HK-2 (cell line): Measurements from ENCODE around the gene FOXJ2.
"Not testable (repeated sequence)": the region's sequence is repeated elsewhere in the genome, so short reads cannot be mapped to it uniquely, and the experiment has no call there.

ENCODE experiments used
- DNase-seq: peaks from one replicate; pipeline ENCODE4 v3.0.0-alpha.2; 2018; ENCODE audit not compliant: unreplicated experiment

FOXJ2 gene

DNA sequence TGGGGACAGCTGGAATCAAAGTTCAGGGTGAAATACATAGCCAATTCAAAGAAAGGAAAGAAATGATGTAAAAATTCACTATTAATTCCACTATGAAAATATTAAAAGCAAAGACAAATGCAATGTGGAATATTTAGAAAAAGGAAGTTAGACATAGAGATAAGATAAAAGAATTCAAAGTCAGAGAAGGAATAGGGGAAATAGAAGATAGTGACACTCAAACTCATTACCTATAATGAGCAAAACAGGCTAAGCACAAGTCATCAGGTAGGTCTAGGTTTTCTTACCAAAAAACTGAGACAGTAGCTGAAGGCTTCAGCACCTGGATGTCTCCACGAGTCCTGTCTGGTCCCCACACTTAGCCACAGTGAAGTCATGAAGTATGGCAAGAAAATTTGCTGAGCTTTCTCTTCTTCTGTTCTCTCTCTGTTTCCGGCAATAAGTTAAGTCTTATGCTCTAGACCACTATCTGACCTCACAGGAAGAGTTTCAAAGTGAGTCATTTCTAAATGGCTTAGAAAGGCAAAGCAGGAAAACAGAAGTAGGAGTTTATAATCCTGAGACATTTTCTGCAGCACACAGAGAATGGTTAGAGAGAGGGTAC is 33.6 kb downstream of the FOXJ2 start, which contains the start of gene C3AR1:
Gene C3AR1, minus strand, starts transcription at position 369 of the 604 bp plus-strand sequence. CDS start 6,174 bp downstream, outside the sequence.
- DNase-seq: peak; percentile 4

DNA sequence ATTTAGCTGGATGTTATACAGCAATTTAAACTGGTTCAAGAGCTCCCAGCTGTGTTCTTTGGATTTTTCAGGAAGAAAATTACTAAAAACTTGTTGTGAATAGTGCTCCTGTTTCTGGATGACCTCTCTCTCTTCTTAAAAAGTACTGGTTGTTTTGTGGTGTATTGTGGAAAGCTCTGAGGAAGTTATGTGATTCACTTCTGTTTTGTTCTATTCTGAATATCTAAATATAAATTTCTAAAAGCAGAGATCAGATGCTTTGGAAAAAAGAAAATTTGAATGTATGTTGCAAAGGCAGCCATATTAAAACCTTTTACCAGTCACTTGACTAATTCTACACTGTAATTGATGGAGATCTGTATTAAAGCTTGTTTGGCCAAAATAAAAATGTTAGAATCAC is 37.1 kb downstream of the FOXJ2 start:
- no peak for DNase-seq

DNA sequence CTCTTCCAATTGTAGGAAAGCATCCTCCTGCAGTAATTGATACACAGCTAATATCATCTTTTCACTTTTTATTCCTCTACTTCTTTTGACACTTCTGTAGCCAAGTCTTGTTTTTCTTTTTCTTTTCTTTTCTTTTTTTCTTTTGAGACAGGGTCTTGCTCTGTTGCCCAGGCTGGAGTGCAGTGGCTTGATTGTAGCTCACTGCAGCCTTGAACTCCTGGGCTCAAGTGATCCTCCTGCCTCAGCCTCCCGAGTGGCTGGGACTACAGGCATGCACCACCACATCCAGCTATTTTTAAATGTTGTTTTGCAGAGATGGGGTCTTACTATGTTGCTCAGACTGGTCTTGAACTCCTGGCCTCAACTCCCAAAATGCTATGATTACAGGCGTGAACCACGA is 39.3 kb downstream of the FOXJ2 start:
- not testable (repeated sequence) for DNase-seq

DNA sequence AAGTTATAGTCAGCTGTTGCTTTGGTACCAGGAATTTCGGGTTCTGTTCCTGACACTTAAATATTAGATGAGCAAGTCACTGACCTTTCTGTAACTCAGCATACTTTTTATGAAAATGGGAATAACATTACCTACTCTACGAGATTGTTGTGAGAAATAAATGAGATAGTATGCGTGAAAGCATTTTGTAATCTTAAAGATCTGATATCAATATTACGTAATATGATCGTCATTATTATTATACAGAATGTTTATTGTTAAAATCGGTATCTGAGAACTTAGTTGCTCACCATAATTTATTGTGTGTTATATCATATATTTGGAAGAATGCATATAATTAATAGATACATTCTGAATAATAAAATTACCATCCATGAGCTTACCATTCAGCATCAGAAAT is 43.4 kb downstream of the FOXJ2 start:
- no peak for DNase-seq

DNA sequence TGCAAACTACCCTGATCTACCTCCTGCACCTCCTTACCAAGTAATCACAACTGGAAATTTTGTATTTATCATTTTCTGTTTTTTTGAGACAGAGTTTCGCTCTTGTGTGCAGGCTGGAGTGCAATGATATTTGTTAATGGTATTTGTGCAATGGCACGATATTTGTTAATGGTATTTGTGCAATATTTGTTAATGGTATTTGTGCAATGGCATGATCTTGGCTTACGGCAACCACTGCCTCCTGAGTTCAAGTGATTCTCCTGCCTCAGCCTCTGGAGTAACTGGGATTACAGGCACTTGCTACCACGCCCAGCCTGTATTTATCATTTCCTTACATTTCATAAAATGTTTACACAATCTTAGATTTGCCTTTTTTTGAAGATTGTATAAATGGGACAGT is 43.9 kb downstream of the FOXJ2 start:
- no peak for DNase-seq

DNA sequence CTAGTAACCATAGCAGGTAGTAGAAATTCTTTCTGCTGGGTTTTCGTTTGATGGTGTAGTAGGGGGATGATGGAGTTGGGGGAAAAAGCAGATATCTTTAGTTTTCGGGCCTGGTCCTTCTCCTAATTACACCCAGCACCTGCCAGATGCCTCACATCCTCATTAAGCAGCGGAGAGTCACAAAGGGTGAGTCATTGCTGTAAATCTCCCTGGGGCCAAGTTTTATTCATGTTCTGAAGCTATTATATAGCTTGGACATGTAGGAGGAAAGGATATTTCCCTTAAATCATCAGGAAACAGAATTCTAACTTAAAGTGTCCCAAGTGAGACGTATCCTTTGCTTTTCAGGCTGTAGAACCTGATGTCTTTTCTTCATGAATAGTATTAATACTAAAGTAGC is 44.7 kb downstream of the FOXJ2 start:
- DNase-seq: no peak

DNA sequence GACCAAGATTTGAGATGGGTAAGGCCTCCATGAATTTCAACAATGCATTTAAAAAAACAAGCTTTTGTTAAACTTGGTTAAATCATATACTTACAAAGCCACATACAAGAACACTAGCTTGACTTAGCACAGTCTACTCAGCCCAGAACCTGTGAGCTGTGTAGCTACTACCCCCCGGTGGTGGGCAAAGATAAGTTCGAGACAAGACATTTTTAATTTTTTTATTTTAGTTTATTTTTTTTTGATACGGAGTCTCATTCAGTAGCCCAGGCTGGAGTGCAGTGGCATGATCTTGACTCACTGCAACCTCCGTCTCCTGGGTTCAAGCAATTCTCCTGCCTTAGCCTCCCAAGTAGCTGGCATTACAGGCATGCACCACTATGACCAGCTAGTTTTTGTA is 45.9 kb downstream of the FOXJ2 start:
- DNase-seq: peak; percentile 37

DNA sequence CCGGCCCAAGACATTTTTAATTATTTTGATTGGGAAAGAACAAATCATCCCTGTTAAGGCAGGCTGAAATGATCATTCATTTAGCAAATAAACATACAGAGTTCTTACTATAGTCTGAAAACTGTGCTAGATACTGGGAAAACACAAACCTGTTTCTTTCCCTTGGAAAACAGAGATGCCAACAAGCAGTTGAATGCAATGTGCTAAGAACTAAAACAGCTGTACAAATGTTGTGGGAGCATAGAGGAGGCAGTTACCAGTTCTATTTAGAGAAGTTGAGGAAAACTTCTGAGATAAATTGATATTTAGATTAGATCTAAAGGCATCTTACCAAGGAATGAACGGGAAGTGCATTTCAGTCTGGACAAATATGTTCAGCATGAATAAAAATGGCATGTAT is 46.4 kb downstream of the FOXJ2 start:
- no peak for DNase-seq

DNA sequence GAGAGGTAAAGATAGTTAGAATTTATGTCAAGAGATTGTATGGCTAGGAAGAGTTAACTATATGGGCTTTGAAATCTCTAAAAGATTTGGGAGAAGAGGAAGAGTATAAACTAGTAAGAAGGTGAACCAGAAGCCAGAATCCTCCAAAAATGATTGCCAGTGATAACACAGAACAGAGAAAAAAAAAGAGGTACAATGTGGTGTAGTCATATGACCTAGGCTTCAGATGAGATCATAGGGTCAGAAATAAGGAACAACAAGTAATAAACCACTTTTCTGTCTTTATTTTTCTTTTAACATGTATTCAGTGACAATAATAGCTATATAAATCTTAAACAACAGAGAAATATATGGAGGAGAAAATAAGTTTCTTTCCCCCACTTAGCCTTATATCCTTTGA is 47.6 kb downstream of the FOXJ2 start:
- no peak for DNase-seq

DNA sequence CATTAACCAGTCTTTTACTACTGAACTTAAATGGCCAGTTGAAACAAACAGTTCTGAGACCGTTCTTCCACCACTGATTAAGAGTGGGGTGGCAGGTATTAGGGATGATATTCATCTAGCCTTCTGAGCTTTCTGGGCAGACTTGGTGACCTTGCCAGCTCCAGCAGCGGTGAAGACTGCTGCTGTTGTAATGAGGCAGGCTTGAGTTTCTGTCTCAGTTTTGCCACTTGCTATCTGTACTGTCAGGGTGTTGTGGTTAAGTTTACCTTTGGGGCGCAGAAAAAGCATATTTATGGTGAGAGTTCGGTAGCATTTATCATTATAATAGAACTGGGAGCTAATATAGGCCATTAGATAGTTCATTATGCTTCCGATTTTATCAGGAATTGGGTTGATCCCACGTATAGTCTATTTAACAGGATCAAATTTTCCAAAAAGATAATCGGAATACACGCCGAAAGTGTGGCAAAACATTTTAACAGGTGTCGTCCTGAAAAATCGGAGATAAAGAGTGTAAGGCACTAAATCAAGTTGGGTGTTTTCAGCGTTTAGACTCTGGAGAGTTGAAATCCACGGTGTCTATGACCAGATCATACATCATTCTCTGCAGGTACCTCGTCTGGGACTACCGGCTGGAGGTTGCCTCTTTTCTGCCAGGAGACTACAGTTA is 48.9 kb downstream of the FOXJ2 start:
- peak; percentile 4 for DNase-seq

DNA sequence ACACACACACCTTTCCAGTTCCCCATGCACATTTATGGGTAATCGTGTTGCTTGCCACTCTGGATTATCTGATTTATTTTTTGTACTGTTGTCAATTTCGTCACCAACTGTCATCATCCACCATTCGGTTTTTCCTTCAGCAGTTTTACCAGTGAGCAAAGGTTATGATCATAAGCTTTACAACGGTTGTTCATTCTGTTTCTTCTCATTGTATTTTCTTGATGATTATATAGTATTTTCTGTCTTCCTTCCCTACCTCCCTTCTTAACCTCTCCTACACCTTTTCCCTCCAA is 50.2 kb downstream of the FOXJ2 start:
- no peak for DNase-seq

DNA sequence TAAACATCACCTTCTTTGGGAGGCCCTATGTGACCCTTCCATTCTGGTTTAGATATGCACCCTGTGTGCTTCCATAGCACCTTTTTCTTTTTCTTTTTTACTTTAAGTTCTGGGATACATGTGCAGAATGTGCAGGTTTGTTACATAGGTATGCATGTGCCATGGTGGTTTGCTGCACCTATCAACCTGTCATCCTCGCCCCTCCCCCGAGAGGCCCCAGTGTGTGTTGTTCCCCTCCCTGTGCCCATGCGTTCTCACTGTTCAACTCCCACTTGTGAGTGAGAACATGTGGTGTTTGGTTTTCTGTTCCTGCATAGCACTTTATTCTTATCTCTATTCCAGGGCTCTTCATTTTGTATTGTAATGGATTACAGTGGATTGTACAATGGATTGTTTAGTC is 51.8 kb downstream of the FOXJ2 start:
- not testable (repeated sequence) for DNase-seq

DNA sequence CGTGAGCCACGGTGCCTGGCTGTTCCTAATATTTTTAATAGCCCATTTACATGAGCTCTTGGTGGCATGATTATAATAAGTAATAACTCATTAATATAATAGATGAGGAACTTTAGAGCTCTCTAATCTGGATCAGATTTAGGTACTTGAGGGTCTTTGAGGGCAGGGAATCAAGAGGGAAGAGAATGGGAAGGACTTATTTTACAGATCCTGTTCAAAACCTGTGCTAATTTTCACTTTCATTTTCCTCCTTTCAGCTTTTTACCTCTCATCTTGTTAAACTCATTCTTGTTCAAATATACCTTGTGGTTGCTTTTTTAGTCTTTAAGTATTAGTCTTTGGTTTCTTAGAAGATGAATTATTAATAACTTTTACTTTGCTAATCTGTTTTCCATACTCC is 55.1 kb downstream of the FOXJ2 start:
- DNase-seq: no peak

DNA sequence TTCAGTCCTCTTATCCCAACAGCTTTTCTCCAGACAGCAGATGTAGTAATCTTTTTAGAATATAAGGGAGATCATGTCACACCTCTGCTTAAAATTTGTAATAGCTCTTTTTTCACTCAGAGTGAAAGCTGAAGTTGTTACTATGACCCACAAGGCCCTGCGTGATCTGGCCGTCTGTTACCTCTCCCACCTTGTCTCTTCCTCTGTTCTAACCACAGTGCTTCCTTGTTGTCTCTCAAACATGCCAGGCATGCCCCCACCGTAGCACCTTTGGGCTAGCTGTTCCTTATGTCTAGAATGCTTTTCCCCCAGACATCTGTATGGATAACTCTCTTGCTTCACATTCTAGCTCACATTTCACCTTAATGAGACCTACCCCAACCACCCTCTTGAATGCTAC is 56.1 kb downstream of the FOXJ2 start:
- DNase-seq: no peak

DNA sequence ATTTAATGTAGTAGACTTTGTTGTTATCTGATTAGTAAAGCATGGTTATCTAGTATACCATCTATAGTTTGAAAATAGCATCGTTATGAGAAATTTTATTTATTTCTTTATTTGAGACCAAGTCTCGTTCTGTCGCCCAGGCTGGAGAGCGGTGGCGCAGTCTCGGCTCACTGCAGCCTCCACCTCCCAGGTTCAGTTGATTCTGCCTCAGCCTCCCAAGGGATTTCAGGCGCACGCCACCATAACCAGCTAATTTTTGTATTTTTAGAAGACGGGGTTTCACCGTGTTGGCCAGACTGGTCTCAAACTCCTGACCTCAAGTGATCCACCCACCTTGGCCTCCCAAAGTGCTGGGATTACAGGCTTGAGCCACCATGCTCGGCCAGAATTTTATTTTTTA is 56.8 kb downstream of the FOXJ2 start:
- DNase-seq: not testable (repeated sequence)

DNA sequence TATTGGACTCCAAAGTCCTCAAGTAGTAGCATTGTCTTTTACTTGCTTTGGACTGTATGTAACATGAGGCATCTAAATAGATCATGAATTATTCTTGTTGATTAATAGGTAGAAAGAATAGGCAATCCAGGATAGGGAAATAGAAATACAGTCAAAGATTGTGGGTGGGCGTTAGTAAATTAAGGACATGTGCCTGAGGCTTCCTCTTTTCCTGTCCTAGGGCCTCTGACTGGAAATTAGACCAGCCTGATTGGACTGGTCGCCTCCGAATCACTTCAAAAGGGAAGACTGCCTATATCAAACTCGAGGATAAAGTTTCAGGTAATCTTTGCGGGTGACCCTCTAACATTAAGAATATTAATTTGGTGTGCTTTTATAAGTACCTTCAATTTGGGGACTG is 57.2 kb downstream of the FOXJ2 start:
- no peak for DNase-seq

DNA sequence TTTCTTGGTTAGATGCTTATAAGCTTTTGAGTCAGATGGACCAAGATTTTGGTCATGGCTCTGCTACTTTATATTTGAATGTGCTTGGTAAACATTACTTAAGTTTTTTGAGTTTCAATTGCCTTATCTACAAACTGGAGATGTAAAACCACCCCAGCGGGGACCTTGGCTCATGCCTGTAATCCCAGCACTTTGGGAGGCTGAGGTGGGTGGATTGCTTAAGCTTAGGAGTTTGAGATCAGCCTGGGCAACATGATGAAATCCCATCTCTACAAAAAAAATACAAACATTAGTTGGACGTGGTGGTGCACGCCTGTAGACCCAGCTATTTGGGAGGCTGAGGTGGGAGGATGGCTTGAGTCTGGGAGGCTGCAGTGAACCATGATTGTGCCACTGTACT is 60.8 kb downstream of the FOXJ2 start:
- DNase-seq: no peak

DNA sequence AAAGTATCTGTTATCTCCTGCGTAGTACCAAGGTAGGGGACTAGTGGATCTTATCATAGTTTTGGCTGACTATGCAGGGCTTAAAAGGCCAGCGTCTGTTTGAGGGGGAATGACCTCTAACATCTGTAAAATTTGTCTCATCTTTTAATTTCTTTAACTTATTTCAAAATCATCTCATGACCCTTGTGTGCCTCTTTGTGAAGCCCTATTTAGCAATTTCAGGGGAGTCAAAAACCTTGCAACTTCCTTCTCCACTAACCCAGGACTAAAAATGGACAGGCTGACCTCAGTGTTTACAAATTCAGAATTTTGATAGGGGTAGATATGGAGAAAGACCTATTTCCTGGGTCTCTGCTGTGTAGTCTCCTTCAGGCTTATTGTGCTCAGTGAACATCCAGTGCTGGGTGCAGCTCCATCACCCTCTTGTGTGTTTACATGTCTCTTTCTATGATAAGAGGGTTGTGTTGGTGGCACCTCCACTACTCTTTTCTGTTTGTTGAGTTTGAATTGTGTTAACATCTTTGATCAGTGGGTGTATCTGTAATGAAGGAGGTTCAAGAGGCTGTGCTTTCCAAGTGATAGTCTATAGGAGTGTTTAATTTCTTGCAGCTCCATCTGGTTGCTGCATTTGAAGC is 63.9 kb downstream of the FOXJ2 start:
- DNase-seq: no peak

DNA sequence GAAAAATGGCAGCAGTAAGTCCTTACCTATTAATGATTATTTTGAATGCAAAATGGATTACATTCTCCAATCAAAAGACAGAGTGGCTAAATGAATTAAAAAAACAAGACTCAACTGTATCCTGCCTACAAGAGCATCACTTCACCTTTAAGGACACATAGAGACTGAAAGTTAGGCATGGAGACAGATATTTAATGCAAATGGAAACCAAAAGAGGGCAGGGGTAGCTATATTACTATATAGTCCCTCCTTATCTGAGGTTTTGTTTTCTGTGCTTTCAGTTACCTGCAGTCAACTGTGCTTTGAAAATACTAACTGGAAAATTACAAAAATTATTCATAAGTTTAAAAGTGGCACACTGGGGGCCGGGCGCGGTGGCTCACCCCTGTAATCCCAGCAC is 66.7 kb downstream of the FOXJ2 start:
- DNase-seq: no peak
